GM21381 (cell line): Measurements from ENCODE around the gene BCORL1.
A peak's percentile ranks its signal among the peaks of the same experiment; 100 is the strongest.

ENCODE experiments used
- ATAC-seq: cut with Tn5 transposase; IDR thresholded peaks from one replicate; pipeline ENCODE4 v1.9.1; 2021; ENCODE audit warnings: mild to moderate bottlenecking, moderate library complexity; ENCODE audit not compliant: unreplicated experiment

BCORL1 gene

GRCh38 chrX:130090364-130090763 lies 107.9 kb downstream of the BCORL1 start:
- no peak for ATAC-seq

GRCh38 chrX:130091980-130092522 lies 109.6 kb downstream of the BCORL1 start:
- peak; percentile 98 for ATAC-seq

GRCh38 chrX:130093271-130093670 lies 110.8 kb downstream of the BCORL1 start:
- no peak for ATAC-seq

GRCh38 chrX:130094696-130095095 lies 112.3 kb downstream of the BCORL1 start:
- ATAC-seq, result no peak

GRCh38 chrX:130095249-130096030 lies 113.0 kb downstream of the BCORL1 start:
- no peak for ATAC-seq

GRCh38 chrX:130097507-130098209 lies 115.2 kb downstream of the BCORL1 start:
- ATAC-seq, result no peak

GRCh38 chrX:130098210-130098552 lies 115.7 kb downstream of the BCORL1 start:
- ATAC-seq, result no peak

GRCh38 chrX:130100180-130100579 lies 117.7 kb downstream of the BCORL1 start:
- ATAC-seq, result no peak

- no peak for ATAC-seq
Measured at GRCh38 chrX:130103605-130104004, 121.2 kb downstream of the BCORL1 start.

GRCh38 chrX:130105244-130105643 lies 122.8 kb downstream of the BCORL1 start:
- ATAC-seq, result no peak

- ATAC-seq, result no peak
Measured at GRCh38 chrX:130106071-130106470, 123.6 kb downstream of the BCORL1 start.
